SW480 (cell line): ENCODE data around the gene DZANK1.
"Not testable (repeated sequence)": the region's sequence is repeated elsewhere in the genome, so short reads cannot be mapped to it uniquely, and the experiment has no call there.

Experiments used
- DNase-seq: peaks from one replicate; pipeline ENCODE4 v3.0.0-alpha.2; 2016; ENCODE audit warnings: low spot score

Gene DZANK1

GRCh38 chr20:18436847-18437246 is 30.0 kb downstream of the DZANK1 start:
- DNase-seq = no peak

- DNase-seq = no peak
Observed at GRCh38 chr20:18431206-18431605, 35.6 kb downstream of the DZANK1 start.

- no peak for DNase-seq
Observed at GRCh38 chr20:18430172-18430826, 36.5 kb downstream of the DZANK1 start.

GRCh38 chr20:18428490-18429173 is 38.2 kb downstream of the DZANK1 start:
- no peak for DNase-seq

GRCh38 chr20:18427214-18427613 is 39.6 kb downstream of the DZANK1 start:
- no peak for DNase-seq

GRCh38 chr20:18421608-18422007 is 45.2 kb downstream of the DZANK1 start:
- no peak for DNase-seq

- DNase-seq = no peak
Observed at GRCh38 chr20:18416486-18416885, 50.3 kb downstream of the DZANK1 start.

- DNase-seq = no peak
Observed at GRCh38 chr20:18414140-18414539, 52.7 kb downstream of the DZANK1 start.

GRCh38 chr20:18412221-18412901 is 54.5 kb downstream of the DZANK1 start:
- DNase-seq = no peak

GRCh38 chr20:18405826-18406225 is 61.0 kb downstream of the DZANK1 start:
- no peak for DNase-seq

- DNase-seq = peak; percentile 16
Observed at GRCh38 chr20:18404172-18404571, 62.7 kb downstream of the DZANK1 start.

GRCh38 chr20:18403269-18403668 is 63.6 kb downstream of the DZANK1 start:
- no peak for DNase-seq

- DNase-seq = no peak
Observed at GRCh38 chr20:18401305-18401704, 65.5 kb downstream of the DZANK1 start.

- DNase-seq = no peak
Observed at GRCh38 chr20:18400460-18400859, 66.4 kb downstream of the DZANK1 start.

- DNase-seq = not testable (repeated sequence)
Observed at GRCh38 chr20:18398713-18399112, 68.1 kb downstream of the DZANK1 start.

GRCh38 chr20:18397030-18397429 is 69.8 kb downstream of the DZANK1 start:
- no peak for DNase-seq

- no peak for DNase-seq
Observed at GRCh38 chr20:18395544-18395943, 71.3 kb downstream of the DZANK1 start.

GRCh38 chr20:18394363-18394762 is 72.5 kb downstream of the DZANK1 start:
- no peak for DNase-seq

- no peak for DNase-seq
Observed at GRCh38 chr20:18391686-18392085, 75.1 kb downstream of the DZANK1 start.

GRCh38 chr20:18390201-18390600 is 76.6 kb downstream of the DZANK1 start:
- DNase-seq = no peak

GRCh38 chr20:18388860-18389259 is 78.0 kb downstream of the DZANK1 start:
- peak; percentile 78 for DNase-seq

- DNase-seq = no peak
Observed at GRCh38 chr20:18380908-18381529, 85.8 kb downstream of the DZANK1 start.
